GM12878 (cell line): ENCODE measurements around the gene SLC6A20.

ENCODE experiments used
- BACH1 ChIP-seq: fragments of 450-650 bp; IDR thresholded peaks from 2 replicates; pipeline ENCODE4 v1.6.1; 2017; ENCODE audit warnings: mild to moderate bottlenecking, borderline replicate concordance
- CEBPB ChIP-seq, 2 experiments: fragments of 150-350 bp in 1 of 2; IDR thresholded peaks; 2 replicates each; pipeline ENCODE4 v1.6.1; 2012 to 2014; ENCODE audit warnings: low read depth in 2 of 2, low read length in 2 of 2, borderline replicate concordance in 1 of 2, inconsistent platforms in 1 of 2
- JUNB ChIP-seq: IDR thresholded peaks from 2 replicates; pipeline ENCODE4 v1.6.1; 2016; ENCODE audit warnings: antibody characterized with exemption, mild to moderate bottlenecking
- MTA3 ChIP-seq: IDR thresholded peaks from 2 replicates; pipeline ENCODE4 v1.6.1; 2012; ENCODE audit warnings: low read length, inconsistent platforms, borderline replicate concordance
- RELA ChIP-seq: fragments of 450-650 bp; IDR thresholded peaks from 2 replicates; pipeline ENCODE4 v1.8.0; 2014; ENCODE audit warnings: borderline replicate concordance; ENCODE audit not compliant: partially characterized antibody
- TCF12 ChIP-seq: IDR thresholded peaks from 2 replicates; pipeline ENCODE4 v1.6.1; 2011; ENCODE audit warnings: low read depth, mild to moderate bottlenecking, low read length
- TF ChIP-seq, protein P1 (sequence below), 3 experiments: IDR thresholded peaks in 2 of 3; conservative IDR thresholded peaks in 1 of 3; 2 replicates each; pipeline ENCODE4 v1.5.1; 2011; ENCODE audit warnings: low read depth in 3 of 3, low read length in 3 of 3, mild to moderate bottlenecking in 3 of 3, control low read depth in 2 of 3, moderate library complexity in 2 of 3, inconsistent platforms in 1 of 3, mixed read lengths in 1 of 3; ENCODE audit not compliant: control insufficient read depth in 2 of 3, insufficient read depth in 1 of 3; ENCODE audit errors: extremely low read depth in 1 of 3

DNA sequence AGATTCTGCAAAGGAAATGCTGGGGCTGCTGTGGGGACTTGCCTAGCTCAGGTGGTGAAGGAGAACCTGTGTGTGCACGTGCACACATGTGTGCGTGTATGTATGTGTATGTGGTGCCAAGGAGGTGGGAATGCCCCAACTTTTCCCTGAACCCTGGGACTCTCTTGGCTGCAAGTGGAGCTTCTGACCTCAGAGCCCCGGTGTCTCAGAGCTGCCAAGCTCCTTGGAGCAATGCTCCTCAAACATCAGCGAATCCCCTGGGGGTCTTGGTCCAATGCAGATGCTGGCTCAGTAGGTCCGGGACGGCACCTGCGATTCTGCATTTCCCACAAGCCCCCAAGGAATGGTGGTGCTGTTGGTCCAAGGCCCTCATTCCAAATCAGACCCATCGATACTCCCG, 5.8 kb upstream of the SLC6A20 start:
- no peak for TF ChIP-seq TCF12
- TF ChIP-seq, protein P1, sequence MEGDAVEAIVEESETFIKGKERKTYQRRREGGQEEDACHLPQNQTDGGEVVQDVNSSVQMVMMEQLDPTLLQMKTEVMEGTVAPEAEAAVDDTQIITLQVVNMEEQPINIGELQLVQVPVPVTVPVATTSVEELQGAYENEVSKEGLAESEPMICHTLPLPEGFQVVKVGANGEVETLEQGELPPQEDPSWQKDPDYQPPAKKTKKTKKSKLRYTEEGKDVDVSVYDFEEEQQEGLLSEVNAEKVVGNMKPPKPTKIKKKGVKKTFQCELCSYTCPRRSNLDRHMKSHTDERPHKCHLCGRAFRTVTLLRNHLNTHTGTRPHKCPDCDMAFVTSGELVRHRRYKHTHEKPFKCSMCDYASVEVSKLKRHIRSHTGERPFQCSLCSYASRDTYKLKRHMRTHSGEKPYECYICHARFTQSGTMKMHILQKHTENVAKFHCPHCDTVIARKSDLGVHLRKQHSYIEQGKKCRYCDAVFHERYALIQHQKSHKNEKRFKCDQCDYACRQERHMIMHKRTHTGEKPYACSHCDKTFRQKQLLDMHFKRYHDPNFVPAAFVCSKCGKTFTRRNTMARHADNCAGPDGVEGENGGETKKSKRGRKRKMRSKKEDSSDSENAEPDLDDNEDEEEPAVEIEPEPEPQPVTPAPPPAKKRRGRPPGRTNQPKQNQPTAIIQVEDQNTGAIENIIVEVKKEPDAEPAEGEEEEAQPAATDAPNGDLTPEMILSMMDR (IDR thresholded peaks at IDR 0.05 in 2 of 3, conservative IDR thresholded peaks at IDR 0.05 in 1 of 3; ENCODE audit: control insufficient read depth in 2 of 3, extremely low read depth in 1 of 3, insufficient read depth in 1 of 3, low read depth in 3 of 3, low read length in 3 of 3): no peak
- no peak for TF ChIP-seq JUNB
- no peak for TF ChIP-seq RELA
- no peak for TF ChIP-seq BACH1
- no peak for TF ChIP-seq CEBPB (IDR thresholded peaks at IDR 0.05; ENCODE audit: borderline replicate concordance in 1 of 2, low read depth in 2 of 2, low read length in 2 of 2)
- no peak for TF ChIP-seq MTA3
